ENCODE measurements around the gene KCNJ4.

KCNJ4 gene

DNA sequence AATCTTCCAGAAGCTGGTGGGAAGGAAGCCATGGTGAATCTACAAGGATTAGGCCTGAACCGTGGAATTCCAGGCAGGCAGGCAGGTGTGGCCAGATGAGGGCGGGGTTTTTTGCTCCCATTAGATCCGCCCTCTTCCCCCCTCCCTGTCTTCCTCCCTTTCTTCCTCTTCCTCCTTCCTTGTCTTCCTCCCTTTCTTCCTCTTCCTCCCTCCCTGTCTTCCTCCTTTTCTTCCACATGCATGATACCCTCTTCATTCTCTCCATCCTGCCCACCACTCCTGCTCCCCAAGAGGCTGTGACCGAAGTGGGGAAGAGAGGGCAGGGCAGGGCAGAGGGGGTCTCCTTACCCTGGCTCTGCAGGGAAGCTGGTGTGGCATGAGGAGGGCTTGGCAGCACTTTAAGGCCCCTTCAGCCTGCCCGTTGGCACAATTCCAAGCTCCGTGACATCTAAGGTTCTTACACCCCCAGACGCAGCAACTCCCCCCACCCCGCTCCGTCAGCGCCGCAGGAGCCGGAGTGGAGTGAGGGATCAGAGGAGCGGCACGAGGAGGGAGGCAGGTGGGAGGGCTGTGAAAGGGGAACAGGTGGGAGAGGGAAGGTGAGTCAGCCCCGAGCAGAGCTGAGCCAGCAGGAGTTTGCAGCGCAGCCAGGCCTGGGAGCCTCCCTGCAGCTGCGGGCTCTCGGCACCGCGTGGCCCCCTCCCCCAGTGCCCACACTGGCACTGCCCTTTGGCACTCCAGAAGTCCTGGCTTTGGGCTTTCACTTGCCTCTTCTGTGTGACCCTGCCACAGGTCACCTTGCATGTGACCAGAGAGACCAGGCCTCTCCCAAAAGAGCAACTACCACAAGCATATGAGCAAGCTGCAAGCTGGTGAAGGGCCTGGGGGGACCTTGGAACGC, 32.1 kb downstream of the KCNJ4 start:
- H3K27me3 ChIP-seq (replicated peaks; ENCODE audit: control insufficient read depth, insufficient read depth, low read length, poor library complexity, severe bottlenecking) = no peaks in the 10 kb centered on the region
- H3K4me1 ChIP-seq (ENCODE audit: control insufficient read depth, insufficient read depth, low read length, poor library complexity, severe bottlenecking) = no peaks in the 10 kb centered on the region
- H3K4me3 ChIP-seq (ENCODE audit: insufficient read depth, low read depth, low read length, poor library complexity, severe bottlenecking) = no peak overlapping the region
- H3K36me3 ChIP-seq (ENCODE audit: control insufficient read depth, insufficient read depth, low read length) = no peaks in the 10 kb centered on the region
- no peak for DNase-seq
- H3K9me3 ChIP-seq (ENCODE audit: control insufficient read depth, low read length) = no peaks in the 10 kb centered on the region
- H3K27ac ChIP-seq (ENCODE audit: insufficient read depth, low read length, poor library complexity, severe bottlenecking) = no peak overlapping the region

DNA sequence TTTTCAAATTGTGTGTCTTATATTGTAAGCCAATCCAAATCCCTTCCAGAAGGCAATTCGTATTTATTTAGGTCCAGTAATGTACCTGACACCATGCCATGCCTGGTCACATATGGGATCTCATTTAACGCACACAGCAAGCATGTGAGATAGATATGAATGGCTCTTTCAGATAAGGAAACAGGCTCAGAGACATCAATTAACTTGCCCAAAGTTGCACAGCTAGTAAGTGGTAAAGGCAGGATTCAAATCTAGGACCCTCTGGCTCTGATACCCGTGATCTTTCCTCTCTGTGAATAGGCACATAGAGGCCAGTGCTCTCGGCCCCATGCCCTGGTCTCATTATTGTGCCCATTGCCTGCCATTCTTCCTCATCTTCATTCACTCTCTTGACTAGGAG, 34.3 kb downstream of the KCNJ4 start:
- H3K27me3 ChIP-seq (replicated peaks; ENCODE audit: control insufficient read depth, insufficient read depth, low read length, poor library complexity, severe bottlenecking) = no peaks in the 10 kb centered on the region
- H3K4me3 ChIP-seq (ENCODE audit: insufficient read depth, low read depth, low read length, poor library complexity, severe bottlenecking) = no peak overlapping the region
- no peaks in the 10 kb centered on the region for H3K9me3 ChIP-seq (ENCODE audit: control insufficient read depth, low read length)
- no peak for DNase-seq
- H3K36me3 ChIP-seq (ENCODE audit: control insufficient read depth, insufficient read depth, low read length) = no peaks in the 10 kb centered on the region
- H3K27ac ChIP-seq (ENCODE audit: insufficient read depth, low read length, poor library complexity, severe bottlenecking) = no peak overlapping the region
- no peaks in the 10 kb centered on the region for H3K4me1 ChIP-seq (ENCODE audit: control insufficient read depth, insufficient read depth, low read length, poor library complexity, severe bottlenecking)

DNA sequence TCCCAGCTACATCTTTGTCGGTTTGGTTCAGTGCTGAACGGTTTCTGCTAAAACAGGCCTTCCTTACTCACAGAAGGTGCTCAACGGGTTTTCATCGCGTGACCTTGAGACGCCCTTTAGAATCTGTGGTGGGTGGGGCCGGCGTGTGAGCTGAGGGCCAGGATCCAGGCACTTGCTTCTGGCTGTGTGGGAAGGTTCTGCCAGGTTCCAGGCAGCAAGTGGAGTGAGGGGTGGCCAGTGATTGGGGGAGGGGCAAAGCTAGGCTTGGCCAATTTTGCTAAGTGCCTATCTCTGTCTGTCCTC, 35.2 kb downstream of the KCNJ4 start:
- Histone ChIP-seq H3K4me3 (ENCODE audit: insufficient read depth, low read depth, low read length, poor library complexity, severe bottlenecking) (no peak overlapping the region), H3K27me3 (replicated peaks; ENCODE audit: control insufficient read depth, insufficient read depth, low read length, poor library complexity, severe bottlenecking) (no peaks in the 10 kb centered on the region), H3K27ac (ENCODE audit: insufficient read depth, low read length, poor library complexity, severe bottlenecking) (no peak overlapping the region), H3K4me1 (ENCODE audit: control insufficient read depth, insufficient read depth, low read length, poor library complexity, severe bottlenecking) (no peaks in the 10 kb centered on the region), H3K36me3 (ENCODE audit: control insufficient read depth, insufficient read depth, low read length) (no peaks in the 10 kb centered on the region), H3K9me3 (ENCODE audit: control insufficient read depth, low read length) (no peaks in the 10 kb centered on the region)
- no peak for DNase-seq

DNA sequence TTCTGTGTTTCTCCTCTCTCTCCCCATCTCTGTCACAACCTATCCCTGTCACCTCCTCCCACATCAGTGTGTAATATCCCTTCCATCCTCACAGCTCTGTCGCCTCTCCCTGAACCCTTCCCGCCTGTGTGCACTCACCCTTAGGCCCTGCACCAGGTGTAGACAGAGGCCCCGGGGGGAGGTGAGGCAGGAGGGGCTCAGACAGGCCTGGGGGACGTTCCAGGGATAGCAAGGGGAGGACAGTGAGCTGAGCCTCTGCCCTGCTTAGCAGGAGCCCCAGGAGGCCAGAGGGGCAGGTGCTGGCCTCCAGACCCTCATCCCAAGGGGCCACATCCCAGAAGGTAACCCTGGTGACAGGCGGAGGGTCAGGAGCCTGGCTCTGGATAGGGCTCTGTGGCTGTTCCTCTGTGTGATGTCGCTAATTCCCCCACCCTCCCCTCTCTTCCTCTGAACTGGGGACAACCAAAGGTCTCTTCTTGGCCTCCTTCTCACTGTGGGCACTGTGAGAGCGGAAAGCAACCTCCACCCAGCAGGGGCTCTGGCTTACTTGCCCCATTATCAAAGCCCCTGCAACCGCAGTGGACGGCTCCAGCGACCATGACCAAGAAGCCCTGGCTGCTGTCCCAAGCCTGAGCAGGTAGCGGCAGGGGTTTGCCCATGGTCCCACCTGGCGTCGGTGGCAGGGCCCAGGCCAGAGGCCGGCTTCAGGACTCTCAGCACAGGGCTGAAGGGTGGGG, 35.7 kb downstream of the KCNJ4 start:
- no peak for DNase-seq
- Histone ChIP-seq H3K27me3 (replicated peaks; ENCODE audit: control insufficient read depth, insufficient read depth, low read length, poor library complexity, severe bottlenecking) (no peaks in the 10 kb centered on the region), H3K27ac (ENCODE audit: insufficient read depth, low read length, poor library complexity, severe bottlenecking) (no peak overlapping the region)

DNA sequence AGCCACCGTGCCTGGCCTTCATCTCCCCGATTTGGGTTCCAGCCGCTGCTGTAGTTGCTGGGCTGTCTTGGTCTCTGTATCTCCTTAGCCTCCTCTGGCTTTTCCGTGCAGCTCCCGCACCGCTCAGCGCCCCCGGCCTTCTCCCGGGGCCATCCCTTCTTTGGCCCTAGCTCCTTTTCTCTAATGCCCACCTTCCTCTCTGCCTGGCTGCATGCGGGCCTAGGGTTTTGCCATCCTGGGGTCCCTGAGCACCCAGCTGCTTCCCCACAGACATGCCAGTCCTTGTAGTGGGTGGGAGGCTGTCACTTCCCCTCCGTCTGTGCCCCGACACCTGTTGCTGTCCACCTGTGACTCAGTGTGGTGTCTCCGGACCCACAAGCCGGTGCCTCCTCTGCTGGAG, 36.4 kb downstream of the KCNJ4 start:
- Histone ChIP-seq H3K4me3 (ENCODE audit: insufficient read depth, low read depth, low read length, poor library complexity, severe bottlenecking) (no peak overlapping the region), H3K4me1 (ENCODE audit: control insufficient read depth, insufficient read depth, low read length, poor library complexity, severe bottlenecking) (no peaks in the 10 kb centered on the region)
- DNase-seq = no peak

More for the DNA sequence above, 35.7 kb downstream of the KCNJ4 start:
- Histone ChIP-seq H3K36me3 (ENCODE audit: control insufficient read depth, insufficient read depth, low read length) (no peaks in the 10 kb centered on the region), H3K4me1 (ENCODE audit: control insufficient read depth, insufficient read depth, low read length, poor library complexity, severe bottlenecking) (no peaks in the 10 kb centered on the region), H3K4me3 (ENCODE audit: insufficient read depth, low read depth, low read length, poor library complexity, severe bottlenecking) (no peak overlapping the region), H3K9me3 (ENCODE audit: control insufficient read depth, low read length) (no peaks in the 10 kb centered on the region)

DNA sequence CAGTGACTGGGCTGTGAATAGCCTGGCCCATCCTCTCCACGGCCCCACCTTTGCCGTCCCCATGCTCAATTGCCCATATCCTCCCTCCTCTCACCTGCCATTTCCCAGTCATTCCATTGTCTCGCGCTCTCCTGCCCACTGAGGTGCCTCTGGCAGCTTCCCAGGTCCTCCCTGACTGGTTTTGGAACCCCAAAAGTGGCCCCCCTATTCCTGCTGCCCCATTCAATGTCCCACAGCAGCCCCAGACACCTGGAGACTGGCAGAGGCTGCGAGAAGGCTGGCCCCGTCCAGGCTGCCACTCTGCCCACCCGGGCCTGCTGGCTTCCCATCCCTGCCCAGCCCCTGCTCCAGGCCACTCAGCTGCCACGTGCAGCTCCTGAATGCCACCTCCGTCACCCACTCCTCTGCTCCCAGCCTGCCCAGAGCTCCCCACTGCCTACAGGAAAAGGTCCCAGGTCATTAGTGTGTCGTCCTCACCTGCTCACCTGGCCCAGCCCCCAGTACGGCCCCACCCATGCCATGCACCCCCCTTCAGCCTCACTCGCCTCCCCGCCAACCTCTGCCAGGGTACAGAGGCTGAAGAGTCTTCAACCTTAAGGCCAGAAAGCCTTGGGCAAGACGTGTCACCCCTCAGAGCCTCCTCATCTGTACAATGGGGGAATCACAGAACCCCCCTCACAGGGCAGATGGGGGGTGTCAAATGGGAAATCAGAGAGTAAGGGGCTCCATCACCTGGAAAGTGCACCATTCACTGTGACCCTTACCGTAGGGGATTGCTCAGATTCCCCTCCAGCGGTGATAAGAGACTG, 37.5 kb downstream of the KCNJ4 start:
- Histone ChIP-seq H3K36me3 (ENCODE audit: control insufficient read depth, insufficient read depth, low read length) (no peaks in the 10 kb centered on the region), H3K4me1 (ENCODE audit: control insufficient read depth, insufficient read depth, low read length, poor library complexity, severe bottlenecking) (peaks cover 5% of the 10 kb centered on the region), H3K27me3 (replicated peaks; ENCODE audit: control insufficient read depth, insufficient read depth, low read length, poor library complexity, severe bottlenecking) (no peaks in the 10 kb centered on the region), H3K9me3 (ENCODE audit: control insufficient read depth, low read length) (no peaks in the 10 kb centered on the region), H3K4me3 (ENCODE audit: insufficient read depth, low read depth, low read length, poor library complexity, severe bottlenecking) (no peak overlapping the region), H3K27ac (ENCODE audit: insufficient read depth, low read length, poor library complexity, severe bottlenecking) (no peak overlapping the region)
- no peak for DNase-seq

More for the DNA sequence above, 36.4 kb downstream of the KCNJ4 start:
- Histone ChIP-seq H3K27me3 (replicated peaks; ENCODE audit: control insufficient read depth, insufficient read depth, low read length, poor library complexity, severe bottlenecking) (no peaks in the 10 kb centered on the region), H3K9me3 (ENCODE audit: control insufficient read depth, low read length) (no peaks in the 10 kb centered on the region), H3K27ac (ENCODE audit: insufficient read depth, low read length, poor library complexity, severe bottlenecking) (no peak overlapping the region), H3K36me3 (ENCODE audit: control insufficient read depth, insufficient read depth, low read length) (no peaks in the 10 kb centered on the region)

DNA sequence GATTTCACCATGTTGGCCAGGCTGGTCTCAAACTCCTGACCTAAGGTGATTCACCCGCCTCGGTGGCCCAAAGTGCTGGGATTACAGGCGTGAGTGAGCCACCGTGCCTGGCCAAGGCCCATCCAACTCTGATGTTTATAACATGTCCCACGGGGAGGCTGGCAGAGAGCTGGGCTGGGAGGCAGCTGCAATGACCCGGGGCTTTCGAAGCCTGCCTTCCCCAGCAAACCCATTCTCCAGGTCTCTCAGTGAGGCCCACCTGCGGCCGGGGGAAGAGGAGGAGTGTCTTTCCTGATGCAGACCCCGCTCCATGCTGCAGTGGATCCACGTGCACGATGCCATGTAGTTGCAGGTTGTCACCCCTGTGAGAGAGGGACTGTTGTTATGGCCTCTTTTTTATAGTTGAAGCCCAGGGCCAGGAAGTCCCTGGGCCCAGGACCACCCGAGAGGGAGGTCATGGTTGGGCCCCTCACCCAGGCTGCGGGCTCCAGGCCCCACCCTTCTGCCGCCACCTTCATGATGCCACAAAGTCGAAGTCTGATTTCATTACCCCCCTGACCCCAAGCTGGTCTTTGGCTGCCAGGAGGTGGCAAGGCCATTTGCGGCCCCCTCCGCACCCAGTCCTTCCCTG, 38.3 kb downstream of the KCNJ4 start:
- Histone ChIP-seq H3K4me1 (ENCODE audit: control insufficient read depth, insufficient read depth, low read length, poor library complexity, severe bottlenecking) (peaks cover 6% of the 10 kb centered on the region), H3K27ac (ENCODE audit: insufficient read depth, low read length, poor library complexity, severe bottlenecking) (no peak overlapping the region), H3K36me3 (ENCODE audit: control insufficient read depth, insufficient read depth, low read length) (no peaks in the 10 kb centered on the region), H3K4me3 (ENCODE audit: insufficient read depth, low read depth, low read length, poor library complexity, severe bottlenecking) (no peak overlapping the region), H3K27me3 (replicated peaks; ENCODE audit: control insufficient read depth, insufficient read depth, low read length, poor library complexity, severe bottlenecking) (no peaks in the 10 kb centered on the region), H3K9me3 (ENCODE audit: control insufficient read depth, low read length) (no peaks in the 10 kb centered on the region)
- no peak for DNase-seq

DNA sequence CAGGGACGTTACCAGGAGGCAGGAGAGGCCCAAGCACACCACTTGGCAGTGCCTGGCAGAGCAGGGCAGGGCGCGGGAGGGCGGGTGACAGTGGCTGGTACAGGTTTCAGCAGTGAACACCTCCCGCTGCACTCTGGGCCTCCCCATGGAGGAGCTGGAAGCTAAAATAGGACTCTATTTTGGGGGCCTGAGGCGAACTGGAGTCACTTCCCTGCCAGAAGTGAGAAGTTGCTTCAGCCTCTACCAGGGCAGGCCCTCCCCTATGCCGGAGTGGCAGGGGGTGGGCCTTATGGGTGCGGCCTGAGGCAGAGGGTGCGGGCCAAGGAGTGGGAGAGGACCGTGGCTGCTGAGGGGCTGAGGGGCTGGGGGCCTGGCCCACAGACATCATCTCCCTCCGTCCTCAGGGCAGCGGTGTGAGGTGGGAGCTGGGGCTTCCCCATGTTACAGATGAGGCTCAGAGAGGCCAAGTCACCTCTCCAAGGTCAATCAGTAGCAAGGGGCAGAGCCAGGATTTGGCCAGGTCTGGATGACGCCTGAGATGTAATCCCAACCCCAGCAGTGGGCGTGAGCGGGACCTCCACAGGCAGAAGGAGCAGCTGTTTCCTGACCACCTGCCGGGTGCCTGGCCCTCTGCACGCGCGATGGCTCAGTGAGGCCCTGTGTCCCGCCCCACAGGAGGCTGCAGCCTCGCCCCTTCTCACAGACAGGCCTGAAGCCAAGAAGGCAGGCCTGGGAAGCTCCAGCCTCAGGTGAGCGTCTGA, 39.3 kb downstream of the KCNJ4 start:
- H3K4me3 ChIP-seq (ENCODE audit: insufficient read depth, low read depth, low read length, poor library complexity, severe bottlenecking) = no peak overlapping the region
- H3K36me3 ChIP-seq (ENCODE audit: control insufficient read depth, insufficient read depth, low read length) = no peaks in the 10 kb centered on the region
- no peak for DNase-seq
- H3K9me3 ChIP-seq (ENCODE audit: control insufficient read depth, low read length) = no peaks in the 10 kb centered on the region
- H3K4me1 ChIP-seq (ENCODE audit: control insufficient read depth, insufficient read depth, low read length, poor library complexity, severe bottlenecking) = peaks cover 6% of the 10 kb centered on the region
- H3K27me3 ChIP-seq (replicated peaks; ENCODE audit: control insufficient read depth, insufficient read depth, low read length, poor library complexity, severe bottlenecking) = no peaks in the 10 kb centered on the region
- no peak overlapping the region for H3K27ac ChIP-seq (ENCODE audit: insufficient read depth, low read length, poor library complexity, severe bottlenecking)

DNA sequence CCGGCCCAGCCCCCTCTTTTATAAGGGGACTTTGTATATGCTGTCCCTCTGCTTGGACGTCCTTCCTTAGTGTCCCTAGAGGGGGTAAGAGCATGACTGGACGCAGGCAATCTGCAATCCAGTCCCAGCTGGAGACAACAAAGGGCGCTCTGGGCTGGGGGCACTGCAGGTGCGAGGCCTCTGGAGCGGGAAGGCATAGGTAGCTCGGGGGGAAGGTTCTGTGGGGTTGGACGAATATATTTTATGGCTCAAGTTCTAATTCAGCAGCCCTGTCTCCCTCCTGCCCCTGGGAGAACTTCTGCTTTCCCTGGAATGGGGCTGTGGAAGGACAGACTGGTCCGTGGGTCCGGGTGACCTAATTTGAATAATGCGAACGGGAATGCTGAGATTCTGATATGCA, 40.0 kb downstream of the KCNJ4 start:
- DNase-seq = no peak
- H3K4me3 ChIP-seq (ENCODE audit: insufficient read depth, low read depth, low read length, poor library complexity, severe bottlenecking) = no peak overlapping the region
- no peaks in the 10 kb centered on the region for H3K27me3 ChIP-seq (replicated peaks; ENCODE audit: control insufficient read depth, insufficient read depth, low read length, poor library complexity, severe bottlenecking)
- H3K36me3 ChIP-seq (ENCODE audit: control insufficient read depth, insufficient read depth, low read length) = no peaks in the 10 kb centered on the region
- H3K9me3 ChIP-seq (ENCODE audit: control insufficient read depth, low read length) = no peaks in the 10 kb centered on the region
- H3K4me1 ChIP-seq (ENCODE audit: control insufficient read depth, insufficient read depth, low read length, poor library complexity, severe bottlenecking) = peaks cover 6% of the 10 kb centered on the region
- H3K27ac ChIP-seq (ENCODE audit: insufficient read depth, low read length, poor library complexity, severe bottlenecking) = no peak overlapping the region

Measured in effector memory CD4-positive, alpha-beta T cell (primary cell).